ENCODE results near the gene LRRC8D. TPM values are rescaled to one million over a fixed set of nuclear protein-coding genes. Genes with fewer than 3 reads are reported as not detected.

LRRC8D gene
- polyA plus RNA-seq, 4 donors: 13.0 to 36.7 (median 20.2) TPM

GRCh38 chr1:89855413-89856123 is 34.7 kb downstream of the LRRC8D start:
- FAIRE-seq: no peak

GRCh38 chr1:89863165-89863830 is 42.5 kb downstream of the LRRC8D start:
- H3K4me1 ChIP-seq (ENCODE audit: control insufficient read depth in 3 of 3, insufficient read depth in 2 of 3, low read depth in 1 of 3, low read length in 2 of 3): peaks cover 7 to 17% (median 8%) of the 10 kb centered on the region in 3 donors
- no peak overlapping the region for H3K4me3 ChIP-seq (ENCODE audit: low read depth in 1 of 3, low read length in 3 of 3)
- H3K36me3 ChIP-seq (ENCODE audit: control insufficient read depth in 3 of 3, insufficient read depth in 2 of 3, low read depth in 1 of 3, low read length in 3 of 3): peaks cover 0 to 5% (median 4%) of the 10 kb centered on the region in 3 donors
- H3K27me3 ChIP-seq (ENCODE audit: control insufficient read depth in 3 of 3, insufficient read depth in 3 of 3, low read length in 3 of 3): no peaks in the 10 kb centered on the region
- DNase-seq (no peak), FAIRE-seq (no peak)
- WGBS, 3 donors: 88 to 93% (median 88%) methylated on average over 3 of the region's 3 CpGs
- peak overlapping the region in 1 of 3 donors; percentile 71 for H3K27ac ChIP-seq (ENCODE audit: low read depth in 1 of 3, low read length in 2 of 3)
- no peaks in the 10 kb centered on the region for H3K9me3 ChIP-seq (ENCODE audit: control insufficient read depth in 2 of 2, insufficient read depth in 1 of 2, low read depth in 1 of 2, low read length in 1 of 2)

More at GRCh38 chr1:89855413-89856123, 34.7 kb downstream of the LRRC8D start:
- DNase-seq: no peak
- Histone ChIP-seq H3K27me3 (ENCODE audit: control insufficient read depth in 3 of 3, insufficient read depth in 3 of 3, low read length in 3 of 3) (no peaks in the 10 kb centered on the region), H3K4me1 (ENCODE audit: control insufficient read depth in 3 of 3, insufficient read depth in 2 of 3, low read depth in 1 of 3, low read length in 2 of 3) (peaks cover 0 to 6% (median 0%) of the 10 kb centered on the region in 3 donors), H3K27ac (ENCODE audit: low read depth in 1 of 3, low read length in 2 of 3) (peak overlapping the region in 1 of 3 donors; percentile 20), H3K4me3 (ENCODE audit: low read depth in 1 of 3, low read length in 3 of 3) (no peak overlapping the region), H3K9me3 (ENCODE audit: control insufficient read depth in 2 of 2, insufficient read depth in 1 of 2, low read depth in 1 of 2, low read length in 1 of 2) (no peaks in the 10 kb centered on the region), H3K36me3 (ENCODE audit: control insufficient read depth in 3 of 3, insufficient read depth in 2 of 3, low read depth in 1 of 3, low read length in 3 of 3) (peaks cover 0 to 9% (median 0%) of the 10 kb centered on the region in 3 donors)
- 41 to 62% (median 52%) methylated on average over 2 of the region's 2 CpGs for WGBS, 3 donors

- FAIRE-seq (peak; percentile 26), DNase-seq (peak; percentile 87 to 93)
- H3K4me3 ChIP-seq (ENCODE audit: low read depth in 1 of 3, low read length in 3 of 3): no peak overlapping the region
- H3K27ac ChIP-seq (ENCODE audit: low read depth in 1 of 3, low read length in 2 of 3): peak overlapping the region in 1 of 3 donors; percentile 65
- peaks cover 0 to 12% (median 4%) of the 10 kb centered on the region in 3 donors for H3K36me3 ChIP-seq (ENCODE audit: control insufficient read depth in 3 of 3, insufficient read depth in 2 of 3, low read depth in 1 of 3, low read length in 3 of 3)
- WGBS, 3 donors: 22 to 63% (median 48%) methylated on average over 4 of the region's 4 CpGs
- H3K27me3 ChIP-seq (ENCODE audit: control insufficient read depth in 3 of 3, insufficient read depth in 3 of 3, low read length in 3 of 3): no peaks in the 10 kb centered on the region
- H3K4me1 ChIP-seq (ENCODE audit: control insufficient read depth in 3 of 3, insufficient read depth in 2 of 3, low read depth in 1 of 3, low read length in 2 of 3): peaks cover 7 to 11% (median 8%) of the 10 kb centered on the region in 3 donors
- no peaks in the 10 kb centered on the region for H3K9me3 ChIP-seq (ENCODE audit: control insufficient read depth in 2 of 2, insufficient read depth in 1 of 2, low read depth in 1 of 2, low read length in 1 of 2)
These were observed 44.9 kb downstream of the LRRC8D start for GRCh38 chr1:89865498-89866382.

- H3K9me3 ChIP-seq (ENCODE audit: control insufficient read depth in 2 of 2, insufficient read depth in 1 of 2, low read depth in 1 of 2, low read length in 1 of 2): no peaks in the 10 kb centered on the region
- peak overlapping the region in 2 of 3 donors; percentile 61 to 65 for H3K27ac ChIP-seq (ENCODE audit: low read depth in 1 of 3, low read length in 2 of 3)
- H3K27me3 ChIP-seq (ENCODE audit: control insufficient read depth in 3 of 3, insufficient read depth in 3 of 3, low read length in 3 of 3): no peaks in the 10 kb centered on the region
- H3K36me3 ChIP-seq (ENCODE audit: control insufficient read depth in 3 of 3, insufficient read depth in 2 of 3, low read depth in 1 of 3, low read length in 3 of 3): peaks cover 0 to 12% (median 4%) of the 10 kb centered on the region in 3 donors
- FAIRE-seq (no peak), DNase-seq (no peak)
- H3K4me1 ChIP-seq (ENCODE audit: control insufficient read depth in 3 of 3, insufficient read depth in 2 of 3, low read depth in 1 of 3, low read length in 2 of 3): peaks cover 7 to 11% (median 8%) of the 10 kb centered on the region in 3 donors
- no peak overlapping the region for H3K4me3 ChIP-seq (ENCODE audit: low read depth in 1 of 3, low read length in 3 of 3)
- 91 to 95% (median 92%) methylated on average over 7 of the region's 7 CpGs for WGBS, 3 donors
These were observed 45.7 kb downstream of the LRRC8D start for GRCh38 chr1:89866568-89866967.

GRCh38 chr1:89870998-89871397 is 50.2 kb downstream of the LRRC8D start:
- DNase-seq (no peak), FAIRE-seq (no peak)
- H3K4me3 ChIP-seq (ENCODE audit: low read depth in 1 of 3, low read length in 3 of 3): no peak overlapping the region
- no peaks in the 10 kb centered on the region for H3K27me3 ChIP-seq (ENCODE audit: control insufficient read depth in 3 of 3, insufficient read depth in 3 of 3, low read length in 3 of 3)
- peaks cover 4 to 6% (median 5%) of the 10 kb centered on the region in 3 donors for H3K4me1 ChIP-seq (ENCODE audit: control insufficient read depth in 3 of 3, insufficient read depth in 2 of 3, low read depth in 1 of 3, low read length in 2 of 3)
- whole genome bisulfite sequencing, 3 donors: 68 to 82% (median 79%) methylated on average over 3 of the region's 3 CpGs
- no peak overlapping the region for H3K27ac ChIP-seq (ENCODE audit: low read depth in 1 of 3, low read length in 2 of 3)
- peaks cover 0 to 12% (median 0%) of the 10 kb centered on the region in 3 donors for H3K36me3 ChIP-seq (ENCODE audit: control insufficient read depth in 3 of 3, insufficient read depth in 2 of 3, low read depth in 1 of 3, low read length in 3 of 3)
- no peaks in the 10 kb centered on the region for H3K9me3 ChIP-seq (ENCODE audit: control insufficient read depth in 2 of 2, insufficient read depth in 1 of 2, low read depth in 1 of 2, low read length in 1 of 2)

- H3K36me3 ChIP-seq (ENCODE audit: control insufficient read depth in 3 of 3, insufficient read depth in 2 of 3, low read depth in 1 of 3, low read length in 3 of 3): peaks cover 0 to 14% (median 0%) of the 10 kb centered on the region in 3 donors
- DNase-seq (no peak), FAIRE-seq (no peak)
- no peaks in the 10 kb centered on the region for H3K4me1 ChIP-seq (ENCODE audit: control insufficient read depth in 3 of 3, insufficient read depth in 2 of 3, low read depth in 1 of 3, low read length in 2 of 3)
- no peak overlapping the region for H3K4me3 ChIP-seq (ENCODE audit: low read depth in 1 of 3, low read length in 3 of 3)
- no peaks in the 10 kb centered on the region for H3K27me3 ChIP-seq (ENCODE audit: control insufficient read depth in 3 of 3, insufficient read depth in 3 of 3, low read length in 3 of 3)
- H3K9me3 ChIP-seq (ENCODE audit: control insufficient read depth in 2 of 2, insufficient read depth in 1 of 2, low read depth in 1 of 2, low read length in 1 of 2): no peaks in the 10 kb centered on the region
- 91 to 95% (median 94%) methylated on average over 9 of the region's 9 CpGs for WGBS, 3 donors
- no peak overlapping the region for H3K27ac ChIP-seq (ENCODE audit: low read depth in 1 of 3, low read length in 2 of 3)
These were observed 51.1 kb downstream of the LRRC8D start for GRCh38 chr1:89871768-89872473.

GRCh38 chr1:89872567-89872966 is 51.7 kb downstream of the LRRC8D start:
- Histone ChIP-seq H3K27me3 (ENCODE audit: control insufficient read depth in 3 of 3, insufficient read depth in 3 of 3, low read length in 3 of 3) (no peaks in the 10 kb centered on the region), H3K4me1 (ENCODE audit: control insufficient read depth in 3 of 3, insufficient read depth in 2 of 3, low read depth in 1 of 3, low read length in 2 of 3) (no peaks in the 10 kb centered on the region), H3K9me3 (ENCODE audit: control insufficient read depth in 2 of 2, insufficient read depth in 1 of 2, low read depth in 1 of 2, low read length in 1 of 2) (no peaks in the 10 kb centered on the region), H3K36me3 (ENCODE audit: control insufficient read depth in 3 of 3, insufficient read depth in 2 of 3, low read depth in 1 of 3, low read length in 3 of 3) (peaks cover 0 to 14% (median 0%) of the 10 kb centered on the region in 3 donors), H3K4me3 (ENCODE audit: low read depth in 1 of 3, low read length in 3 of 3) (no peak overlapping the region), H3K27ac (ENCODE audit: low read depth in 1 of 3, low read length in 2 of 3) (no peak overlapping the region)
- 36 to 45% (median 39%) methylated on average over 1 of the region's 1 CpG for WGBS, 3 donors
- no peak for FAIRE-seq
- no peak for DNase-seq
